ENCODE results near the gene STAC3.
"Not testable (repeated sequence)": the region's sequence is repeated elsewhere in the genome, so short reads cannot be mapped to it uniquely, and the experiment has no call there.

STAC3 gene

GRCh38 chr12:57250956-57251355 is at the start of gene STAC3:
Gene STAC3, minus strand, starts transcription at chr12:57251187. Its CDS starts 1,551 bp downstream, at chr12:57249636.
- TF ChIP-seq ZNF274 (IDR thresholded peaks at IDR 0.05; ENCODE audit: low read depth, low read length) = no peak

GRCh38 chr12:57299514-57300016 is 48.6 kb upstream of the STAC3 start:
- H3K4me3 ChIP-seq (ENCODE audit: low read length) = no peak overlapping the region
- no peak for TF ChIP-seq ZNF274 (IDR thresholded peaks at IDR 0.05; ENCODE audit: low read depth, low read length)

More at GRCh38 chr12:57250956-57251355, at the start of gene STAC3:
- H3K4me3 ChIP-seq (ENCODE audit: low read length) = no peak within 1 kb of the TSS

DNA sequence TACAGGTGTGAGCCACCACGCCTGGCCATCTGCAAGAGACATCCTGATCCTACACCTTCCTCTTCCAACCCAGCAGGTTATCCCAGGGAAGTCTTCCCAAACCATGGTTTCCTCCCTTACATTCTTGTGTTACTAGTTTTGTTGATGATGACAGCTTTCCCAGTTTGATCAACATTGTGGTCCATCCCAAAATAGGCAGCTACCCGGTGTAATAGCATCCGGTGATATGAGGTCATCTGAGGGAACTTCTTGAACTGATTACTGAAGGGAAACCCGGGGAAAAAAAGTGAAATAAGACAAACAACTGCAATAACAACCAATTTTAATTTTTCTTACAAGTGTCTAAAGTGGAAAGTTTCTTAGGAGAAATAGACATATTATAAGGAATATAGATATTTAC is 45.3 kb upstream of the STAC3 start:
- TF ChIP-seq ZNF274 (IDR thresholded peaks at IDR 0.05; ENCODE audit: low read depth, low read length) = no peak
- no peak overlapping the region for H3K4me3 ChIP-seq (ENCODE audit: low read length)

GRCh38 chr12:57282073-57282472 is 31.1 kb upstream of the STAC3 start:
- not testable (repeated sequence) for H3K4me3 ChIP-seq (ENCODE audit: low read length)

DNA sequence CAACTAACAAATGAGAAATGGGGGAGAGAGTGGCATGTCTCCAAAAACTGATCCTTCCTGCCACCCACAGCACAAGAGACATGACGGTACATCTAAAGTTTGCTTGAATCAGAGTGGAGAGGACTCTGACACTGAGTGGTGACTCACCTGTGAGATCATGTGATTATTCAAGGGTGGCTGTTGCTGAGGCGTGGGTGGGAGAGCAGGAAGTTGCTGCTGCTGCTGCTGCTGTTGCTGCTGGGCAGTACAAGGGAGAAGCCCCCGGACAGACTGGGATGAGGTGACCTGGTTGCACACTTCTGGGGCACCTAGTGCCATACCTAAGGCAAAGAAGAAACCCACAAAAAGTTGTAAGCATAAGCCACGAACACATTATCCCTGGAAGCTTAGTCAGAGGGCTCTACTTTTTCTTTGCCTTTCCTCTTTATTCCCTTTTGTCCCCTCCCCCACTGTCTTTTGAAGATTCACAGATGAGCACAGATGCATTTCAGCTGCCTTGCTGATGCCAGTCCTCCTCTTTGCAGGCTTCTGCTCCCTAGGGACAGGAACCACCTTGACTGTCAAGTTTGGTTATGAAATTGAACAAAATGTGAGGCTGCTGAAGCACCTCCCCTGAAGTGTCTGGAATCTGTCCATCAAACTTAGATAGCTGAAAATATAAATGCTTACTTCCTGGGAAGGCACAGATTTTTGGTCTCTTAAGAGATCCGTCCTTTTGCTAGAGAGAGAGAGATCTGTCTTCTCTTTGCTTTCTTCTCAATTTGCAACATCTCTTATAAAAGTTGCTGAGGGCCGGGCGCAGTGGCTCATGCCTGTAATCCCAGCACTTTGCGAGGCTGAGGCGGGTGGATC is 29.4 kb upstream of the STAC3 start:
- no peak for TF ChIP-seq ZNF274 (IDR thresholded peaks at IDR 0.05; ENCODE audit: low read depth, low read length)
- no peak overlapping the region; the same call in 1 of the 2 replicates for H3K4me3 ChIP-seq (ENCODE audit: low read length)

GRCh38 chr12:57278465-57279381 is 27.7 kb upstream of the STAC3 start:
- H3K4me3 ChIP-seq (ENCODE audit: low read length) = no peak overlapping the region

GRCh38 chr12:57276935-57277563 is 26.1 kb upstream of the STAC3 start:
- H3K4me3 ChIP-seq (ENCODE audit: low read length) = no peak overlapping the region
- no peak for TF ChIP-seq ZNF274 (IDR thresholded peaks at IDR 0.05; ENCODE audit: low read depth, low read length)

More at GRCh38 chr12:57278465-57279381, 27.7 kb upstream of the STAC3 start:
- TF ChIP-seq ZNF274 (IDR thresholded peaks at IDR 0.05; ENCODE audit: low read depth, low read length) = no peak

GRCh38 chr12:57276233-57276632 is 25.2 kb upstream of the STAC3 start:
- H3K4me3 ChIP-seq (ENCODE audit: low read length) = not testable (repeated sequence)

- no peak for TF ChIP-seq ZNF274 (IDR thresholded peaks at IDR 0.05; ENCODE audit: low read depth, low read length)
Measured at GRCh38 chr12:57273516-57273915, 22.5 kb upstream of the STAC3 start.

GRCh38 chr12:57272337-57273151 is 21.6 kb upstream of the STAC3 start:
- TF ChIP-seq ZNF274 (IDR thresholded peaks at IDR 0.05; ENCODE audit: low read depth, low read length) = no peak
- H3K4me3 ChIP-seq (ENCODE audit: low read length) = no peak overlapping the region

More at GRCh38 chr12:57273516-57273915, 22.5 kb upstream of the STAC3 start:
- no peak overlapping the region for H3K4me3 ChIP-seq (ENCODE audit: low read length)

- no peak for TF ChIP-seq ZNF274 (IDR thresholded peaks at IDR 0.05; ENCODE audit: low read depth, low read length)
- no peak overlapping the region for H3K4me3 ChIP-seq (ENCODE audit: low read length)
Measured at GRCh38 chr12:57270966-57271470, 20.0 kb upstream of the STAC3 start.

GRCh38 chr12:57268264-57268663 is 17.3 kb upstream of the STAC3 start:
- TF ChIP-seq ZNF274 (IDR thresholded peaks at IDR 0.05; ENCODE audit: low read depth, low read length) = no peak
- no peak overlapping the region for H3K4me3 ChIP-seq (ENCODE audit: low read length)

DNA sequence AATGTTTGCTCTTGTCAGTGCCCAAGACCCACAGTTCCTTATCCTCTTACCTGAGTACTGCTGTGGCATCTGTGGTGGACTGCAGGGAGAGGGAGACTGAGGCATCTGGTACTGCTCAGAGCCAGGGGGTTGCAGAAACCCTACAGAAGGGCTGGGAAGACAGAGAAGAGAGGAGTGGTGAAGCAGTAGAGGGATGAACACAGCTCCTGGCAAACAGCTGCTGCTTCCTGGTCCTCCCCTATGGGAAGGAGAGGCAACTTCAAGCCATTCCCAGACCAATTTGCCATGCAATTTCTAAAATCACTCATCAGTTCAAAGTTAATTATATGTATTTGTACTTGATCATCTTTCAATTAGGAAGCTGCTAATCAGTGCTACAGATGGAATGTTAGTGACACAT is 15.7 kb upstream of the STAC3 start:
- TF ChIP-seq ZNF274 (IDR thresholded peaks at IDR 0.05; ENCODE audit: low read depth, low read length) = no peak
- H3K4me3 ChIP-seq (ENCODE audit: low read length) = no peak overlapping the region
